Medulla oblongata (tissue), 1 donor: ENCODE measurements around the gene EPS8L2.

Source experiments
- DNase-seq: peaks from one replicate; pipeline ENCODE4 v3.0.0-alpha.2; 2015; ENCODE audit errors: extremely low spot score

The EPS8L2 gene

GRCh38 chr11:776561-777287 is 70.7 kb downstream of the EPS8L2 start:
- no peak for DNase-seq
